ENCODE data around the gene ODAD3. TPM values are rescaled to one million over a fixed set of nuclear protein-coding genes. Genes with fewer than 3 reads are reported as not detected.
A peak's percentile ranks its signal among the peaks of the same experiment; 100 is the strongest.

The ODAD3 gene
- total and polyA plus RNA-seq, 2 donors (not counting 1 experiment from before 2014, with no cell fraction given) = 0.18 to 0.62 TPM

GRCh38 chr19:11418549-11419506, 16.1 kb downstream of the ODAD3 start, which contains the start of gene RGL3:
RGL3 (minus strand) TSS chr19:11419314; CDS start chr19:11419278, 36 bp downstream.
- peak within 1 kb of the TSS; percentile 95 for H3K4me2 ChIP-seq (replicated peaks; ENCODE audit: low read depth, low read length, poor library complexity, severe bottlenecking)
- no peaks in the 10 kb centered on the region for H3K9me3 Mint-ChIP-seq (ENCODE audit: insufficient read depth)
- no peaks in the 10 kb centered on the region for H3K36me3 ChIP-seq (replicated peaks in 1 of 2; ENCODE audit: control extremely low read depth in 1 of 2, control insufficient read depth in 1 of 2, extremely low read depth in 1 of 2, insufficient read depth in 2 of 2, low read length in 1 of 2)
- DNase-seq (peak; percentile 65), ATAC-seq (ENCODE audit: low read depth) (no peak)
- peak within 1 kb of the TSS; percentile 65 for H3K9ac ChIP-seq (ENCODE audit: low read length)
- peaks cover 0 to 38% (median 0%) of the 10 kb centered on the region in 3 donors for H3K9me3 ChIP-seq (ENCODE audit: control extremely low read depth in 1 of 3, control insufficient read depth in 2 of 3, insufficient read depth in 1 of 3, low read length in 2 of 3)
- peaks cover 18% of the 10 kb centered on the region for H3K27me3 Mint-ChIP-seq
- no peak within 1 kb of the TSS for H3K27ac ChIP-seq (ENCODE audit: low read length in 2 of 2)
- peaks cover 54 to 58% of the 10 kb centered on the region in 2 donors for H3K4me1 ChIP-seq (ENCODE audit: control insufficient read depth in 2 of 2, insufficient read depth in 2 of 2, low read length in 2 of 2)
- CTCF ChIA-PET = interaction anchor here (0.6 to 5.4 kb wide), 6 partner anchors 13 to 38 kb away, joined by 3 to 41 read pairs (median 5); partner anchors contain the start of genes EPOR and ODAD3
- peak within 1 kb of the TSS in 4 of 5 experiments; percentile 41 to 49 (median 44) for H3K4me3 ChIP-seq (ENCODE audit: control extremely low read depth in 1 of 5, extremely low read depth in 1 of 5, insufficient read depth in 1 of 5, low read depth in 2 of 5, low read length in 4 of 5)
- H4K20me1 ChIP-seq (ENCODE audit: control insufficient read depth, insufficient read depth, low read length, poor library complexity, severe bottlenecking) = no peaks in the 10 kb centered on the region
- POLR2A ChIA-PET = interaction anchor here (0.7 to 1.8 kb wide), 3 partner anchors 37 to 49 kb away, joined by 3 to 4 read pairs (median 3); no protein-coding TSS in a partner anchor
- no peak for TF ChIP-seq EZH2 (IDR thresholded peaks at IDR 0.05; ENCODE audit: borderline replicate concordance, insufficient read depth, low read depth, low read length, poor library complexity, severe bottlenecking)
- H3K27ac Mint-ChIP-seq = no peak within 1 kb of the TSS
- WGBS (ENCODE audit: insufficient coverage) = 5% methylated on average over 69 of the region's 72 CpGs
- H3K4me3 Mint-ChIP-seq = peak within 1 kb of the TSS; percentile 81
- H3K79me2 ChIP-seq (ENCODE audit: control insufficient read depth, insufficient read depth, low read length) = no peaks in the 10 kb centered on the region
- H3K4me1 Mint-ChIP-seq = peaks cover 50% of the 10 kb centered on the region
- H3K27me3 ChIP-seq (replicated peaks in 1 of 4; ENCODE audit: control extremely low read depth in 1 of 4, control insufficient read depth in 3 of 4, insufficient read depth in 4 of 4, low read length in 3 of 4) = peaks cover 0 to 50% (median 24%) of the 10 kb centered on the region in 4 experiments
- peak within 1 kb of the TSS; percentile 68 for H2AFZ ChIP-seq (ENCODE audit: insufficient read depth, low read depth, low read length, poor library complexity, severe bottlenecking)
- intact Hi-C loops (cut with micrococcal nuclease) = no loop called here

DNA sequence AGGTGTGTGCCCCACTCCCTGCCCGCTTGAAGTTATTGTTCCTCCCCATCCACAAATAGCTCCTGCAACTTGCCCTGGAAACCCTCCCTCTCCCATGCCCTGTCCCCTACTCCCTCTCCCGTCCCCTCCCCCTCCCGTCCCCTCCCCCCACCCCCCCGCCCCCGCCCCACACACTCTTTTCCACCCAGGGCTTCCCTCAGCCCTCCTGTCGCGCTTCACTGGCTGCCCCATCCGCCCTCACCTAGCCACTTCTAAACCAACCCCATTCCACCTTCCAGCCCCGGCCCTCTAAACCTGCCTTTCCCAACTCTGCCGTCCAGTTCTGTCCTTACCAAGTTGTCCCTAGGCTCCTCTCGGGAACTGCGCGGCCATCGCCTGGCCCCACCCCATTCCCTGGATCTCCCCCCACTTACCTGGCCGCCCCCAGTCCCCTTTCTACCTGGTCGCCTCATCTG, 16.8 kb downstream of the ODAD3 start:
- H3K27ac Mint-ChIP-seq = no peak overlapping the region
- Histone ChIP-seq H3K79me2 (ENCODE audit: control insufficient read depth, insufficient read depth, low read length) (no peaks in the 10 kb centered on the region), H3K4me3 (ENCODE audit: control extremely low read depth in 1 of 5, extremely low read depth in 1 of 5, insufficient read depth in 1 of 5, low read depth in 2 of 5, low read length in 4 of 5) (peak overlapping the region in 4 of 5 experiments; percentile 41 to 49 (median 44)), H4K20me1 (ENCODE audit: control insufficient read depth, insufficient read depth, low read length, poor library complexity, severe bottlenecking) (no peaks in the 10 kb centered on the region), H3K27ac (ENCODE audit: low read length in 2 of 2) (no peak overlapping the region), H2AFZ (ENCODE audit: insufficient read depth, low read depth, low read length, poor library complexity, severe bottlenecking) (peak overlapping the region; percentile 68), H3K27me3 (replicated peaks in 1 of 4; ENCODE audit: control extremely low read depth in 1 of 4, control insufficient read depth in 3 of 4, insufficient read depth in 4 of 4, low read length in 3 of 4) (peaks cover 0 to 48% (median 22%) of the 10 kb centered on the region in 4 experiments), H3K36me3 (replicated peaks in 1 of 2; ENCODE audit: control extremely low read depth in 1 of 2, control insufficient read depth in 1 of 2, extremely low read depth in 1 of 2, insufficient read depth in 2 of 2, low read length in 1 of 2) (no peaks in the 10 kb centered on the region), H3K9ac (ENCODE audit: low read length) (peak overlapping the region; percentile 65), H3K4me2 (replicated peaks; ENCODE audit: low read depth, low read length, poor library complexity, severe bottlenecking) (peak overlapping the region; percentile 95), H3K4me1 (ENCODE audit: control insufficient read depth in 2 of 2, insufficient read depth in 2 of 2, low read length in 2 of 2) (peaks cover 46 to 50% of the 10 kb centered on the region in 2 donors), H3K9me3 (ENCODE audit: control extremely low read depth in 1 of 3, control insufficient read depth in 2 of 3, insufficient read depth in 1 of 3, low read length in 2 of 3) (peaks cover 0 to 35% (median 0%) of the 10 kb centered on the region in 3 donors)
- 2% methylated on average over 11 of the region's 16 CpGs for WGBS (ENCODE audit: insufficient coverage)
- H3K4me3 Mint-ChIP-seq = peak overlapping the region; percentile 81
- peaks cover 43% of the 10 kb centered on the region for H3K4me1 Mint-ChIP-seq
- H3K27me3 Mint-ChIP-seq = peaks cover 18% of the 10 kb centered on the region
- H3K9me3 Mint-ChIP-seq (ENCODE audit: insufficient read depth) = no peaks in the 10 kb centered on the region
- ChIA-PET POLR2A (interaction anchor here (0.7 to 1.0 kb wide), 2 partner anchors 36 to 49 kb away, joined by 3 read pairs; no protein-coding TSS in a partner anchor), CTCF (interaction anchor here (0.6 to 1.7 kb wide), 3 partner anchors 12 to 35 kb away, joined by 3 to 5 read pairs (median 5); partner anchors contain the start of gene EPOR)
- TF ChIP-seq, protein P1, sequence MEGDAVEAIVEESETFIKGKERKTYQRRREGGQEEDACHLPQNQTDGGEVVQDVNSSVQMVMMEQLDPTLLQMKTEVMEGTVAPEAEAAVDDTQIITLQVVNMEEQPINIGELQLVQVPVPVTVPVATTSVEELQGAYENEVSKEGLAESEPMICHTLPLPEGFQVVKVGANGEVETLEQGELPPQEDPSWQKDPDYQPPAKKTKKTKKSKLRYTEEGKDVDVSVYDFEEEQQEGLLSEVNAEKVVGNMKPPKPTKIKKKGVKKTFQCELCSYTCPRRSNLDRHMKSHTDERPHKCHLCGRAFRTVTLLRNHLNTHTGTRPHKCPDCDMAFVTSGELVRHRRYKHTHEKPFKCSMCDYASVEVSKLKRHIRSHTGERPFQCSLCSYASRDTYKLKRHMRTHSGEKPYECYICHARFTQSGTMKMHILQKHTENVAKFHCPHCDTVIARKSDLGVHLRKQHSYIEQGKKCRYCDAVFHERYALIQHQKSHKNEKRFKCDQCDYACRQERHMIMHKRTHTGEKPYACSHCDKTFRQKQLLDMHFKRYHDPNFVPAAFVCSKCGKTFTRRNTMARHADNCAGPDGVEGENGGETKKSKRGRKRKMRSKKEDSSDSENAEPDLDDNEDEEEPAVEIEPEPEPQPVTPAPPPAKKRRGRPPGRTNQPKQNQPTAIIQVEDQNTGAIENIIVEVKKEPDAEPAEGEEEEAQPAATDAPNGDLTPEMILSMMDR (IDR thresholded peaks at IDR 0.05) = no peak
- no peak for TF ChIP-seq EZH2 (IDR thresholded peaks at IDR 0.05; ENCODE audit: borderline replicate concordance, insufficient read depth, low read depth, low read length, poor library complexity, severe bottlenecking)
- ATAC-seq (ENCODE audit: low read depth) (no peak), DNase-seq (no peak)
- intact Hi-C loops (cut with micrococcal nuclease) = no loop called here
